ENCODE data around the gene ANK2.

ANK2 gene

GRCh38 chr4:113290666-113291065 is 241.2 kb downstream of the ANK2 start:
- no peak for DNase-seq (ENCODE audit: low read depth)

- no peak for DNase-seq (ENCODE audit: low read depth)
These were observed 243.1 kb downstream of the ANK2 start for GRCh38 chr4:113292371-113293042.

DNA sequence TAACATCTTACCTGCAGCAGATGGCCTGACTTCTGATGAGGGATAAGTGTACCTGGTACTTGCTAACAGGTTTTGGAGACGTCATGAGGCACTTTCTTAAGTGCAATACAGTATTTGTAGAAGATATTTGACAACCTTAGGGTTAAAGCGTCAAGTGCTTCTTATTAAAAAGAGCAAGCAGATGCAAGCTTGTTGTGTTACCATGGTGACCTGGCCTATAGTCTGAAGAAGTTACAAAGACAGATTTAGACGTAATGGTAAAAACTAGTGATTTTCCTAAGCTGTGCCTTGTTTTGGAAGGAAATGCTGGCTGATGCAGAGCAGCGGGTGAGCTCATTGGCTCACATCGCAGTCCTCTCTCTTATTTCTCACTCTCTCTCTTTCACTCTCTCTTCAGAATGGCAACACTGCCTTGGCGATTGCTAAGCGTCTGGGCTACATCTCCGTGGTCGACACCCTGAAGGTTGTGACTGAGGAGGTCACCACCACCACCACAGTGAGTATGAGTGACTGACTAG is 243.6 kb downstream of the ANK2 start:
- DNase-seq (ENCODE audit: low read depth), result no peak

DNA sequence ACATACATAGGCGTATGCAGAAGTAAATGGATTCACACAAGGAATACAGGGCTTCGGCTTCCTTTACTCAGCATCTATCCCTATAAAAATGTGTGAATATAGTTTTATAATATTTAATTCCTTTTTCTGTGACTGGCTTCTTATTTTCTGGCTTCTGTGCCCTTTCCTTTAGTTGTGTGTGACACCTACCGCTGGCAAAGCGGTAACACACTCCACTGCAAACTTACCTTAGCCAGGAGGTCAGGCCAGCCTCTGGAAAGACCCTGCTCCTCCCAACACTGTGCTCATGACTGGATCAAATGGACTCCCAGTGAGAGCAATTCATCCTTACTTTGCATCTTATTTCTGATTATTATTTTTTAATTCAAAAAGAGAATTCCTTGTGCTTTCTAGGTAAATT is 244.2 kb downstream of the ANK2 start:
- DNase-seq (ENCODE audit: low read depth), result no peak

- no peak for DNase-seq (ENCODE audit: low read depth)
These were observed 245.5 kb downstream of the ANK2 start for GRCh38 chr4:113294908-113295307.

- DNase-seq (ENCODE audit: low read depth), result no peak
These were observed 251.0 kb downstream of the ANK2 start for GRCh38 chr4:113300471-113300928.

DNA sequence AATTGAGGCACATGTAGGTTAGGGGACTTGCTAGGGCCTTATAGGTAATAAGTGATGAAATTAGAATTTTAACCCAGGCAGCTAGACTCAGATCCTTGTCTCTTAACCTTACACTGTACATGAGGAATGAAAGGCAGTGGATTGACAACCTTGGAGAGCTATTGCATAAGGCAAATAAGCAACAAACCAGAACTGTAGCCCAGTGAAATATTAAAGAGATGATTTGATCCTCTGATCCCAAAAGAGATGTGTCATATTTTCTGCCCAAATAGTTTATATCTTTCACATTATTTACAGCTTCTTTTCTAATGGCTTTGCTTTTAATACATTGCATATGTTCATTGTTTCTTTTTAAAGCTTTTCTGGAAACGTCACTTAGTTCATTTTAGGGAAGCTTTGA is 252.6 kb downstream of the ANK2 start:
- no peak for DNase-seq (ENCODE audit: low read depth)

GRCh38 chr4:113303315-113303714 is 253.9 kb downstream of the ANK2 start:
- no peak for DNase-seq (ENCODE audit: low read depth)

DNA sequence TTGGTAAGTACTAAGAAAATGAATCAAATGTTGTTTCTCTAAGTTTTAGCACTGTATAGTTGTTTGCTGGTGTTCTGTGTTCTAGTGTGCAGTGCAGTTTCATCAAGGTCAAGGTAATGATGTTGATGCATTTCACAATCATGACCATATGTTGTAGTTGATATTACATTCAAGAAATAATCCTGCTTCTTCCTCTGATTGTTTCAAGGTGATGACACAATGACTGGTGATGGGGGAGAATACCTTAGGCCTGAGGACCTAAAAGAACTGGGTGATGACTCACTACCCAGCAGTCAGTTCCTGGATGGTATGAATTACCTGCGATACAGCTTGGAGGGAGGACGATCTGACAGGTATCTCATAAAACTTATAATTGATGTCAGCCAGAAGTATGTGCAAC is 261.6 kb downstream of the ANK2 start:
- DNase-seq (ENCODE audit: low read depth), result no peak

DNA sequence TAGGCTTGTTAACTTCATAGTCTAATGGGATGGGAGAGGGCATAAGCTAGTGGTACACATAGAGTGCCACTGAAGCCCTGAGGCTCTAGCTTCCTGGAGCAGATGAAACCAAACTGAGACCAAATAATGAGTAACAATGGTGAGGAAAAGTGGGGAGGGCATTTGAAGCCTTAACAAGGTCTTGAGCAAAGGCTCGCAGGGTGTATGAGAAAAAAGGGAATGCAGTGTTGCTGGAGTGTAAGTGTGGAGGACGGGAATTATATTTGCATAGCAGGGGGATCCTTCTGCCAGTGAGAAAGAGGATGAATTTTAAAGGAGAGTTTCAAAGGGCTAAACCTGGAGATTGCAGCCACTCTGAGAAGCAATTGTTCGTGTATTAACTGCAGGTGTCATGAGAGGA is 263.1 kb downstream of the ANK2 start:
- no peak for DNase-seq (ENCODE audit: low read depth)

GRCh38 chr4:113314426-113314825 is 265.0 kb downstream of the ANK2 start:
- DNase-seq (ENCODE audit: low read depth), result no peak

DNA sequence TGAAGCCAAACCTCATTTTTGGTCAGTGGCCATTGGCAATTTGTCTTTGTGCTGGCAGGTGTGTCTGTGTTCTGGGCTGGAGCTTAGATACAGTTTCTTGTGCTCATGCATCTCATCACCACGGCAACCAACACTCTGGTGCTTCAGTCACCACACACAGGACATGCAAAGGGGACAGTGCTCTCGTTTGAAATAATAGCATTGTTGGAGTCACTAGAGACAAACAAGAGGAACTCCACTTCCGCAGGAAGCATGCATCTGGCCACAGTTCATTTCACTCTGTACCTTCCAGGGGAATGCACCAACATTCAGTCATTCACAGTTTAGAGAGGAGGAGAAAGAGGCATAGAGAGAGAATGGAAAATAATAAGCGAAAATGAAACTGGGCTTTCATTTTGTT is 267.4 kb downstream of the ANK2 start:
- no peak for DNase-seq (ENCODE audit: low read depth)

- DNase-seq (ENCODE audit: low read depth), result no peak
These were observed 268.1 kb downstream of the ANK2 start for GRCh38 chr4:113317523-113317922.

DNA sequence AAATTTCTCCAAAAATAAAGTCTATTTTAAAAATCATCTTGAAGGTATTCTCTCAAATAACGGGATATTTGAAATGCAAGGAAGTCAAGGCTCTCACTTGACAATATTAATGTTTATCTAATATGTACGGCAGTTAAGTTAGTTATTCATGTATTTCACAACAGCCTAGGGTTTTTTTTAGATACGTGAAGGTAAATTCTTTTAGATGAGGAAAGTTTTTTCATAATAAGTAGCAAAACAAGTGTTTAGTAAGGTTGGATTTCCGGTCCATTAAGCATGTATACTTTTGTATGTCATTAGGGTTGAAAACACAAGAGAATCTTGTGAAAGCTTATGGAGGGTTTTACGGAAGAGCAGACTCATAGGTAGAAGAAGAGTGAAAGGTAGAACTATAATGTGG is 273.3 kb downstream of the ANK2 start:
- DNase-seq (ENCODE audit: low read depth), result no peak

DNA sequence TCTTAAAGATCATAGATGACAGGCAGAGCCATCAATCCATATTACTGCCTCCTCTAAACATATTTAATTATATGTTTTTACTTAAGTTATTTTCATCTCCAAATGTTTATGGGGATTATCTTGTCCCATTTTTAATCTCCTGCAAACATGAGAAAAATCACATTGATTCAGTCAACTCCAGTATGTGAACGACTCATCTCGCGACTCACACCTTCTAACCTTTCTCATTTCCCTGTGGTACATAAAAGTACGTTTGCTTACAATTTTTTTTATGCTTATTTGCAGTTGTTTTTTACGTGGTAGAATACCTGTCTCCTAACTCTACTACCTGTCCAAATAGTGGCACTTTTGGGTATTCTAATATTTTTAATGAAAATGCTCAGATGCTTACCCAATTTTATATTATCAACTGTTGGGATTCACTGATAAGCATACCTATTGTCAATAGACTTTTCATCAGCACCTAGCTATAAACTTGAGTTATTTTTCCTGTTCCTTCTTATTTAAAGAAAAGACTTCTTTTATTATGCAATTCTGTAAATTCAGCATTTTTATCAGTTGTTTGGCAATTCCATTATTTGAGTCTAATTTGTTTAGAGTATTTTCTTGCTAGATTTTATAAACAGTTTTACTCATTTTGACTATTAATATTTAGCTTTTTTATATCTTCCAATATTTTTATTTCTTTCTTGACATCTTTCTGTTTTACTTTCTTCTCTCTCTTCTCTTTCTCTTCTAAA is 276.6 kb downstream of the ANK2 start:
- DNase-seq (ENCODE audit: low read depth), result no peak

DNA sequence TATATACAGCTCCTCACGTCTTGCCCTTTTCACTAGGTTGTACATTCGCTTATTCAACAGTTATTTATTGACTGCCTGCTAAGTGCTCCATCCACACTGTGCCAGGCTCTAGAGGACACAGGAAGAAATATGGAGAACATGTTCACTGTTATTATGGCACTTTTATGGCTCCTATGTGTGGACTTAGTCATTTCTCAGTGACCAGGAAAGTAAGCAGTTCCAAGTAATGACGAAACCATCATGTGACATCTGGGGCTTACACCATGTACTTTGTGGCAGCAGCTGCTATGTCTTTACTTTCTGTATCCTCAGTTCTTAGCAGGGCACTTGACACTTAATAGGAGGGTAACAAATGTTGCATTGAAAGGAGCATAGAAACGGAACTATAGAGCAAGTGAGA is 278.0 kb downstream of the ANK2 start:
- DNase-seq (ENCODE audit: low read depth), result no peak

- DNase-seq (ENCODE audit: low read depth), result no peak
These were observed 279.1 kb downstream of the ANK2 start for GRCh38 chr4:113328514-113328913.

- DNase-seq (ENCODE audit: low read depth), result no peak
These were observed 280.7 kb downstream of the ANK2 start for GRCh38 chr4:113330200-113330599.

- DNase-seq (ENCODE audit: low read depth), result no peak
These were observed 282.4 kb downstream of the ANK2 start for GRCh38 chr4:113331811-113332210.

DNA sequence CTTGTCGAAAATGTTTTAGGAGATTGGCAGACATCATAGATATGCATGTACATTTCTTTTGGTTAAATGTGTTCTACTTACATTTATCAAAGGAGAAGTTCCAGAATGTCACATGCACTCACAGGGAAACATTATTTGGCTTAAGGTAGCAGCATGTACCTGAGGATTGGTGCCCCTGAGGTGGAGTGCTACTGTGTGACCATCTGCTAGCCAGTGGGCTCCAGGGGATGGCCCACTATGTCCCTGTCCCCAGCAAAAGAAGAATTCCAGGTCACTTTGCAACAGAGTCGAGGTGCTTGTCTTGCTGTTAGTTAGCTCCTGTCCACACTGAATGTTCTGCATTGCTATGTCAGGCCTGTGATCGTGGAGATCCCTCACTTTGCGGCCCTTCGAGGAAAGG is 283.2 kb downstream of the ANK2 start:
- no peak for DNase-seq (ENCODE audit: low read depth)

GRCh38 chr4:113335746-113336145 is 286.3 kb downstream of the ANK2 start:
- no peak for DNase-seq (ENCODE audit: low read depth)

- no peak for DNase-seq (ENCODE audit: low read depth)
These were observed 287.1 kb downstream of the ANK2 start for GRCh38 chr4:113336556-113336955.

GRCh38 chr4:113339430-113339813 is 290.0 kb downstream of the ANK2 start:
- no peak for DNase-seq (ENCODE audit: low read depth)

- no peak for DNase-seq (ENCODE audit: low read depth)
These were observed 294.6 kb downstream of the ANK2 start for GRCh38 chr4:113344100-113344499.
